H9 (cell line): ENCODE measurements around the gene FAM47C. TPM values are rescaled to one million over a fixed set of nuclear protein-coding genes. Genes with fewer than 3 reads are reported as not detected.
A peak's percentile ranks its signal among the peaks of the same experiment; 100 is the strongest.
"Not testable (repeated sequence)": the region's sequence is repeated elsewhere in the genome, so short reads cannot be mapped to it uniquely, and the experiment has no call there.

Experiments
- DNase-seq: peaks from one replicate; pipeline ENCODE4 v3.0.0-alpha.2; 2017
- H2AFZ ChIP-seq: one replicate; pipeline ENCODE4 v1.6.1; 2013; ENCODE audit warnings: mild to moderate bottlenecking, low read length, control low read depth, moderate library complexity
- H2AK5ac ChIP-seq: 2 replicates; pipeline ENCODE4 v1.6.1; 2013; ENCODE audit warnings: low read length, control low read depth, mixed read lengths; ENCODE audit not compliant: insufficient read length
- H2BK120ac ChIP-seq: one replicate; pipeline ENCODE4 v1.6.1; 2013; ENCODE audit warnings: low read depth, mild to moderate bottlenecking, low read length, control low read depth, inconsistent platforms; ENCODE audit not compliant: poor library complexity, severe bottlenecking
- H2BK12ac ChIP-seq: 2 replicates; pipeline ENCODE4 v1.6.1; 2013; ENCODE audit warnings: low read length, control low read depth, mixed read lengths, low read depth; ENCODE audit not compliant: insufficient read length
- H2BK15ac ChIP-seq: 2 replicates; pipeline ENCODE4 v1.6.1; 2013; ENCODE audit warnings: low read depth, low read length, control low read depth
- H2BK20ac ChIP-seq: one replicate; pipeline ENCODE4 v1.6.1; 2013; ENCODE audit warnings: low read depth, mild to moderate bottlenecking, low read length, control low read depth, inconsistent platforms; ENCODE audit not compliant: poor library complexity, severe bottlenecking
- H2BK5ac ChIP-seq: 2 replicates; pipeline ENCODE4 v1.6.1; 2013; ENCODE audit warnings: low read length, control low read depth, mixed read lengths; ENCODE audit not compliant: insufficient read length
- H3K14ac ChIP-seq: 2 replicates; pipeline ENCODE4 v1.6.1; 2013; ENCODE audit warnings: low read length, control low read depth; ENCODE audit not compliant: insufficient read depth
- H3K18ac ChIP-seq: 2 replicates; pipeline ENCODE4 v1.6.1; 2013; ENCODE audit warnings: low read depth, mild to moderate bottlenecking, mixed read lengths, low read length, control low read depth; ENCODE audit not compliant: insufficient read length
- H3K23ac ChIP-seq: 2 replicates; pipeline ENCODE4 v1.6.1; 2013; ENCODE audit warnings: low read length, control low read depth, mixed read lengths, low read depth; ENCODE audit not compliant: insufficient read length
- H3K23me2 ChIP-seq: 2 replicates; pipeline ENCODE4 v1.6.1; 2013; ENCODE audit warnings: low read depth, mild to moderate bottlenecking, mixed read lengths, low read length, control low read depth; ENCODE audit not compliant: insufficient read length, poor library complexity, severe bottlenecking
- H3K27ac ChIP-seq: 2 replicates; pipeline ENCODE4 v1.5.1; 2013; ENCODE audit warnings: low read length, control low read depth, mixed read lengths, low read depth; ENCODE audit not compliant: insufficient read length
- H3K27me3 ChIP-seq: 2 replicates; pipeline ENCODE4 v1.6.1; 2013; ENCODE audit warnings: low read length, control low read depth, inconsistent platforms; ENCODE audit not compliant: insufficient read depth
- H3K4ac ChIP-seq: 2 replicates; pipeline ENCODE4 v1.6.1; 2013; ENCODE audit warnings: low read depth, mild to moderate bottlenecking, control low read depth, inconsistent platforms, low read length, moderate library complexity
- H3K4me1 ChIP-seq: 2 replicates; pipeline ENCODE4 v1.6.1; 2013; ENCODE audit warnings: low read length, control low read depth, inconsistent platforms; ENCODE audit not compliant: insufficient read depth
- H3K4me2 ChIP-seq: 2 replicates; pipeline ENCODE4 v1.6.1; 2013; ENCODE audit warnings: low read length, control low read depth, mixed read lengths; ENCODE audit not compliant: insufficient read length, insufficient read depth
- H3K56ac ChIP-seq: 2 replicates; pipeline ENCODE4 v1.6.1; 2013; ENCODE audit warnings: low read depth, mild to moderate bottlenecking, mixed read lengths, low read length, control low read depth; ENCODE audit not compliant: insufficient read length
- H3K79me1 ChIP-seq: 2 replicates; pipeline ENCODE4 v1.6.1; 2013; ENCODE audit warnings: low read depth, mild to moderate bottlenecking, moderate library complexity, low read length, control low read depth, inconsistent platforms; ENCODE audit not compliant: insufficient read depth, poor library complexity, severe bottlenecking
- H3K79me2 ChIP-seq: 2 replicates; pipeline ENCODE4 v1.6.1; 2013; ENCODE audit warnings: low read length, control low read depth, inconsistent platforms; ENCODE audit not compliant: insufficient read depth
- H3K9ac ChIP-seq: 2 replicates; pipeline ENCODE4 v1.6.1; 2013; ENCODE audit warnings: low read length, control low read depth, mixed read lengths; ENCODE audit not compliant: insufficient read length; ENCODE audit errors: extremely low read depth
- H3K9me3 ChIP-seq: one replicate; pipeline ENCODE4 v1.6.1; 2013; ENCODE audit warnings: low read depth, low read length, inconsistent platforms; ENCODE audit not compliant: control insufficient read depth
- H3T11ph ChIP-seq: one replicate; pipeline ENCODE4 v1.6.1; 2013; ENCODE audit warnings: mild to moderate bottlenecking, low read length, control low read depth, inconsistent platforms
- H4K20me1 ChIP-seq: one replicate; pipeline ENCODE4 v1.6.1; 2013; ENCODE audit not compliant: control insufficient read depth, insufficient read length, insufficient read depth
- H4K5ac ChIP-seq: 2 replicates; pipeline ENCODE4 v1.6.1; 2013; ENCODE audit warnings: low read depth, mild to moderate bottlenecking, mixed read lengths, low read length, control low read depth; ENCODE audit not compliant: insufficient read length
- H4K8ac ChIP-seq: replicated peaks from 2 replicates; pipeline ENCODE4 v1.6.1; 2013; ENCODE audit warnings: low read length, control low read depth, mixed read lengths, low read depth; ENCODE audit not compliant: insufficient read length
- H4K91ac ChIP-seq: 2 replicates; pipeline ENCODE4 v1.6.1; 2013; ENCODE audit warnings: low read depth, mild to moderate bottlenecking, moderate library complexity, mixed read lengths, low read length, control low read depth; ENCODE audit not compliant: insufficient read length
- H3K27ac Mint-ChIP-seq, 3 experiments: 2 replicates in 2 of 3; 3 replicates in 1 of 3; pipeline ENCODE4 v1.8.0; 2020 to 2021; ENCODE audit warnings: mixed read lengths in 3 of 3, mild to moderate bottlenecking in 1 of 3, moderate library complexity in 1 of 3
- H3K27me3 Mint-ChIP-seq: 2 replicates; pipeline ENCODE4 v1.8.0; 2021; ENCODE audit warnings: low read depth, mild to moderate bottlenecking, moderate library complexity, mixed read lengths
- H3K36me3 Mint-ChIP-seq, 3 experiments: 2 replicates in 2 of 3; 3 replicates in 1 of 3; pipeline ENCODE4 v1.8.0; 2020 to 2021; ENCODE audit warnings: low read depth in 3 of 3, mixed read lengths in 3 of 3; ENCODE audit not compliant: insufficient read depth in 1 of 3
- H3K4me1 Mint-ChIP-seq, 2 experiments: 2 replicates each; pipeline ENCODE4 v1.8.0; 2020; ENCODE audit warnings: mixed read lengths in 2 of 2
- H3K4me3 Mint-ChIP-seq, 2 experiments: 2 replicates in 1 of 2; 3 replicates in 1 of 2; pipeline ENCODE4 v1.8.0; 2020 to 2021; ENCODE audit warnings: mild to moderate bottlenecking in 2 of 2, mixed read lengths in 2 of 2, moderate library complexity in 1 of 2
- H3K9me3 Mint-ChIP-seq, 2 experiments: 2 replicates in 1 of 2; 3 replicates in 1 of 2; pipeline ENCODE4 v1.8.0; 2020; ENCODE audit warnings: mild to moderate bottlenecking in 2 of 2, mixed read lengths in 2 of 2, moderate library complexity in 1 of 2
- CTCF ChIP-seq: fragments of 200-600 bp; sonication (generic); conservative IDR thresholded peaks from 3 replicates; pipeline ENCODE4 v1.8.0; 2021; ENCODE audit warnings: antibody characterized with exemption, mild to moderate bottlenecking
- WGBS: extraction: QIAGEN DNeasy Blood & Tissue Kit; methylation state at CpG from one replicate; pipeline ENCODE4 v1.1.7; 2013; ENCODE audit warnings: missing lambda C conversion rate, low lambda C conversion rate, mixed read lengths; ENCODE audit not compliant: insufficient read length; ENCODE audit errors: extremely low coverage; 5-methylcytosine and 5-hydroxymethylcytosine counted together
- total RNA-seq: library from RNA; stranded (reverse); gene quantifications from 2 replicates; pipeline ENCODE4 v1.2.1, GENCODE V29; 2021

FAM47C gene
- total RNA-seq, 1 experiment from 2014 or later, result 0.07 TPM

GRCh38 chrX:36986231-36986630 lies 21.9 kb upstream of the FAM47C start:
- Histone ChIP-seq H2AFZ (no peak overlapping the region), H3T11ph (no peak overlapping the region), H2BK120ac (no peak overlapping the region), H3K14ac (no peak overlapping the region), H3K4ac (no peak overlapping the region), H3K27ac (no peak overlapping the region), H3K23me2 (peaks cover 3% of the 10 kb centered on the region), H2BK5ac (no peak overlapping the region), H3K23ac (no peak overlapping the region), H2BK20ac (no peak overlapping the region), H4K8ac (no peak overlapping the region), H3K4me1 (peaks cover 2% of the 10 kb centered on the region; the same call in 1 of the 2 replicates), H3K56ac (no peak overlapping the region), H4K5ac (no peak overlapping the region), H2BK12ac (no peak overlapping the region), H3K9me3 (no peaks in the 10 kb centered on the region), H4K91ac (no peak overlapping the region), H3K9ac (no peak overlapping the region), H3K18ac (no peak overlapping the region), H3K4me2 (no peak overlapping the region), H3K79me1 (no peaks in the 10 kb centered on the region), H2AK5ac (no peak overlapping the region), H2BK15ac (no peak overlapping the region), H3K79me2 (no peaks in the 10 kb centered on the region), H3K27me3 (no peaks in the 10 kb centered on the region), H4K20me1 (no peaks in the 10 kb centered on the region)
- H3K4me3 Mint-ChIP-seq, result peak overlapping the region; percentile 59 to 79
- DNase-seq, result peak; percentile 41
- peaks cover 37 to 46% of the 10 kb centered on the region in 2 experiments for H3K9me3 Mint-ChIP-seq
- H3K27me3 Mint-ChIP-seq, result peaks cover 10% of the 10 kb centered on the region
- WGBS, result no CpG with 5 or more reads among the region's 34 CpGs
- TF ChIP-seq CTCF, result no peak
- no peak overlapping the region for H3K27ac Mint-ChIP-seq
- peaks cover 0 to 4% (median 2%) of the 10 kb centered on the region in 3 experiments; a peak in 3 of 7 replicates for H3K36me3 Mint-ChIP-seq
- peaks cover 10 to 11% of the 10 kb centered on the region in 2 experiments for H3K4me1 Mint-ChIP-seq

- H3K14ac ChIP-seq, H3K27ac ChIP-seq, H3K27ac Mint-ChIP-seq, H3K36me3 Mint-ChIP-seq, H3K23ac ChIP-seq, H4K5ac ChIP-seq, H3K27me3 ChIP-seq, H4K20me1 ChIP-seq, H3K4me3 Mint-ChIP-seq, H2BK12ac ChIP-seq, H3K56ac ChIP-seq, H4K8ac ChIP-seq, H3K4me2 ChIP-seq, H3K79me2 ChIP-seq, H3K9ac ChIP-seq, DNase-seq, H3K79me1 ChIP-seq, H2AFZ ChIP-seq, H3K18ac ChIP-seq, H3K23me2 ChIP-seq, H3K4ac ChIP-seq, H2BK15ac ChIP-seq, H2BK120ac ChIP-seq, H2BK20ac ChIP-seq, H3T11ph ChIP-seq, H4K91ac ChIP-seq, H2AK5ac ChIP-seq, H3K4me1 ChIP-seq, H2BK5ac ChIP-seq, H3K9me3 ChIP-seq: not testable (repeated sequence)
- H3K27me3 Mint-ChIP-seq, result peaks cover 14% of the 10 kb centered on the region
- peaks cover 42 to 51% of the 10 kb centered on the region in 2 experiments for H3K9me3 Mint-ChIP-seq
- no CpG with 5 or more reads among the region's 1 CpG for WGBS
- peaks cover 10 to 11% of the 10 kb centered on the region in 2 experiments for H3K4me1 Mint-ChIP-seq
Observed at GRCh38 chrX:36987212-36987611, 21.0 kb upstream of the FAM47C start.
